ENCODE results near the gene TLX1.

TLX1 gene

GRCh38 chr10:101134299-101135127, 3.4 kb downstream of the TLX1 start:
- no peak for DNase-seq

GRCh38 chr10:101135141-101136006, 4.3 kb downstream of the TLX1 start:
- no peak for DNase-seq

- DNase-seq = no peak
These were observed 5.1 kb downstream of the TLX1 start for GRCh38 chr10:101136007-101136707.

- no peak for DNase-seq
These were observed 5.6 kb downstream of the TLX1 start for GRCh38 chr10:101136708-101137121.

GRCh38 chr10:101137271-101137670, 6.2 kb downstream of the TLX1 start:
- no peak for DNase-seq

GRCh38 chr10:101138788-101139420, 7.8 kb downstream of the TLX1 start:
- DNase-seq = no peak

- no peak for DNase-seq
These were observed 8.4 kb downstream of the TLX1 start for GRCh38 chr10:101139421-101139911.

- DNase-seq = no peak
These were observed 9.2 kb downstream of the TLX1 start for GRCh38 chr10:101140084-101140949.

- DNase-seq = no peak
These were observed 10.0 kb downstream of the TLX1 start for GRCh38 chr10:101140950-101141615.

- peak; percentile 84 for DNase-seq
These were observed 10.8 kb downstream of the TLX1 start for GRCh38 chr10:101141616-101142532.

- DNase-seq = no peak
These were observed 11.6 kb downstream of the TLX1 start for GRCh38 chr10:101142533-101143344.

- no peak for DNase-seq
These were observed 12.2 kb downstream of the TLX1 start for GRCh38 chr10:101143345-101143630.

GRCh38 chr10:101144053-101144452, 13.0 kb downstream of the TLX1 start:
- DNase-seq = no peak

GRCh38 chr10:101145145-101145544, 14.0 kb downstream of the TLX1 start:
- no peak for DNase-seq

- no peak for DNase-seq
These were observed 14.8 kb downstream of the TLX1 start for GRCh38 chr10:101145750-101146391.

GRCh38 chr10:101146392-101147251, 15.5 kb downstream of the TLX1 start:
- no peak for DNase-seq

- no peak for DNase-seq
These were observed 20.3 kb downstream of the TLX1 start for GRCh38 chr10:101151395-101151794.

- no peak for DNase-seq
These were observed 21.2 kb downstream of the TLX1 start for GRCh38 chr10:101152316-101152715.

All from stimulated activated CD4-positive, alpha-beta T cell treated with anti-CD3 and anti-CD28 coated beads, Interleukin-4, amount 100 ng/mL, for 1 hour (primary cell).